GM18868 (cell line): ENCODE data around the gene RNU6-8.
A peak's percentile ranks its signal among the peaks of the same experiment; 100 is the strongest.

Experiments
- ATAC-seq: cut with Tn5 transposase; IDR thresholded peaks from one replicate; pipeline ENCODE4 v1.9.1; 2021; ENCODE audit warnings: mild to moderate bottlenecking, moderate library complexity; ENCODE audit not compliant: unreplicated experiment

Gene RNU6-8

DNA sequence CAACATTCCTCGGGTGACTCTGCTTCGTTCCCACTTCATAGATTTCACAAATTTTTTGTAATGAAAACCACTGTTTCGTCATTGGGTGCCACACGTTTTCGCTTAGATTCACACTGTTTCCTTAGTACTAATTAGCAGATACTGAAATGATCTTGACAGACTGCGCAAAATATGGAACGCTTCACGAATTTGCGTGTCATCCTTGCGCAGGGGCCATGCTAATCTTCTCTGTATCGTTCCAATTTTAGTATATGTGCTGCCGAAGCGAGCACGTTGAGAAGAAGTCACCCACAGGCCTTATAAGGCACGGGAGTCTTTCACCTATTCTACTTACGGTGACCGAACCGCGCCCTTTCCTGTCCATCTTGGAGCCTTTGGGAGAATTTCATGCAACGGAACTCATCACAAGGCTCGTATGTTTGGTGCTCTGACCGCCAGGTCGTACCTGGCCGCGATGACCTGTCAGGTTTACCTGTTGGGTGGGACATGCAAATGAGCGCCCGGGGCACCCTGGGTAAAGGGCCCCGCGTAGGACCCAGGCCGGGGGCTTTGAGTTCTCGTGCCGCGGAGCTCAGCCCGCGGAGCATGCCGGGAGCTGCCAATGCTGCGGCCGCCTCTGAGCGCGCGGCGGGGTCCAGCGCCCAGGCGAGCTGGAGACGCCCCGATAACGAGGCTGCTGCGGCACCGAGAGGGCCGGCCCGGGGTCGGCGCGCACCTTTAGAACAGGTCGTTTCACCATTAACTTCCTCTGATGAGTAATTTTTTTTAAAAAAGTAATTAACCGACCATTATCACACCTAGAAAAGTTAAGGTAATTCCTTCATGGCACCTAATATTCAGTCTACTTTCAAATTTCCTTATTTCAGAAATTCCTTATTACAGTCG lies at the start of gene RNU6-8:
TSS of gene RNU6-8 (minus strand) at position 272 of the 885 bp plus-strand sequence.
- ATAC-seq: peak; percentile 77

- ATAC-seq: peak; percentile 87
Observed at GRCh38 chr14:32252030-32252670, 49.1 kb upstream of the RNU6-8 start.

DNA sequence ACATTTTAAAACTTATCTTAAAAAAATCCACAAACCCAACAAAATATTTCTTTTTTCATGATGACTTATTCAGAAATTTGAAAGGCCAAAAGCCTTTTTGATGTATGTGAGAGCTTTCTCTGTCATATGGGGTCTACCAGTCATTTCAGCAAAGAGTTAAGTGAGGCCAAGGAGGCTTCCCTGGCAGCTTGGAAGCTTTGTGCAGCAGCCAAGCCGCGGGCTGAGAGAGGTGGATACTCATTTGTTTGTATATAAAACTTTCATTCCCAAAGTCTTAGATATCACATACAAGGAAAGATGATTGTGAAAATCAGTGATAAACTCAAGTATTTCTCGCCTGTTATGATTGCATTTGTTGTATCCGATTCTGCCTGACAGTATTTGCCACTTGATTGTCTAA lies 48.5 kb upstream of the RNU6-8 start:
- no peak for ATAC-seq

DNA sequence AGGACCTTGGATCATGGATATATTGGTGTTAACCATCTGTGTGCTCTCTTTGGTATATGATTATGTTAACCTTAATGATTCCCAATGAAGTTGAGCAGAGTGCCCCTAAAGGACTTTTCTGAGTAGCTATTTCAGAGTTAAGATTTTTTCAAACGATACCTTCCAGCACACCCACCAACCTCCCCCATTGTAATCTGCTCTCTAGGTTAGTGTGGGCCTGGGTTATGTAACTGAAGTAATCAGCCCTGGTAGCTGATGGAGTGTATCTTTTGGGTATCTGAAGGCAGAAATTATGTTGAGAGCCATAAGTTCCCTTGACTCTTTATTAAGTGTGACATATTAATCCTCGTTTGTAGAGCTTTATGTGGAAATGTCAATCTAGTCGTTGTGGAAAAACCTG lies 47.6 kb upstream of the RNU6-8 start:
- ATAC-seq: no peak

- no peak for ATAC-seq
Observed at GRCh38 chr14:32249780-32250179, 46.7 kb upstream of the RNU6-8 start.

DNA sequence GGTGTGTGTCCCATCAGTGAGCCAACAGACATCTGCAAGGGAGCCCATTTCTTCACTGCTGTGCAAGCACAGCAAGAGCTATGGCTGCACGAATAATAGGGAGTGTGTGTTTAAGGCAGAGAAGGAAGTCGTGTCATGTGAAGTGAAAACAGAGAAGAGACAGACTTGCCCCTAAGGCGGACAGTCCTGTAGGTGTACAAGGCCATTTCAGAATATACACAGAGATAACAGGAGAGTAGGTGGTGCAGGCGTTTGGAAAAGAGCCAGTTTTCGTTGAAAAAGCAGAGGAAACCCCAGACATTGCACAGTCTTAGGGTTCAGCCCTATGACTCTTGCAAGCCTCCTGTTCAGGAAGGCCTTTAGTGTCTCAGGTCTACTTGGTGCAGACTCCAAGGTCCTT lies 46.3 kb upstream of the RNU6-8 start:
- no peak for ATAC-seq

GRCh38 chr14:32246751-32247150 lies 43.7 kb upstream of the RNU6-8 start:
- ATAC-seq: no peak

- ATAC-seq: no peak
Observed at GRCh38 chr14:32244404-32244803, 41.3 kb upstream of the RNU6-8 start.

DNA sequence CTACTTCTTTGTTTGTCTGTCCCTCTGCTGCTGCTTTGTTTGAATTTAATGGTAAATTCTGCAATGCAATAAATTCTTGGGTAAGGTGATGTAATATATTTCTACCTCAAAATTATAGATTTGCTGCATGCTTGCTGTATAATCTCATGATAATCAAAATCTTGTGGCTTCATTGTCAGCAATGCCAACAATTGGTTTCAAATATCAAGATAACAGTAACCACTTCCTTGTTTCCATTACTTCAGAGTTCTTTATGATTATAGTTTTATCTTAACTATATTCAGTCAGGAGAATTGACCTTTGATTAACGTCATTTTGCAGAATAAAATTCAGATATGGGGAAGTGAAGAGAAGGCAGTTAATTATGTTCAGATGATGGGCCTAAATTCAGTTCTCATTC lies 30.2 kb upstream of the RNU6-8 start:
- ATAC-seq: no peak

- no peak for ATAC-seq
Observed at GRCh38 chr14:32232481-32232880, 29.4 kb upstream of the RNU6-8 start.

GRCh38 chr14:32230695-32231280 lies 27.7 kb upstream of the RNU6-8 start:
- no peak for ATAC-seq

DNA sequence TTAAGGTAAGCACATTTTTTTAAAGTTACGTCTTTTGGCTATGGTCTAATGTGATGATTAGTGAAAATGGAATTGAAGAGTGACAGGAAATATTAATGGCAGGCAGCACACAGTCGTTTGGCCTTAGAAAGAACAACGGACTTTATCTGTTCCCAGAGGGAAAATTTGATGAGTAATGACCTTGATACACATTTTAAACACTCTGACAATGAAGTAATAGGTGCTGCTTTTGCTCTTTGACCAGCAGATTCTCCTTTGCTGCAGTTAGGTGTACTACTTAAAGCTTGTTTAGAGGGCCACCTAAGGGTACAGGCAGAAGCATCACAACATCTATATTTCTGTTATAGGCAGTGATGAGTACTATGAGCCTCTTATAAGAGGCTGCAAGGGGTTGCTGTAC lies 27.1 kb upstream of the RNU6-8 start:
- ATAC-seq: no peak

DNA sequence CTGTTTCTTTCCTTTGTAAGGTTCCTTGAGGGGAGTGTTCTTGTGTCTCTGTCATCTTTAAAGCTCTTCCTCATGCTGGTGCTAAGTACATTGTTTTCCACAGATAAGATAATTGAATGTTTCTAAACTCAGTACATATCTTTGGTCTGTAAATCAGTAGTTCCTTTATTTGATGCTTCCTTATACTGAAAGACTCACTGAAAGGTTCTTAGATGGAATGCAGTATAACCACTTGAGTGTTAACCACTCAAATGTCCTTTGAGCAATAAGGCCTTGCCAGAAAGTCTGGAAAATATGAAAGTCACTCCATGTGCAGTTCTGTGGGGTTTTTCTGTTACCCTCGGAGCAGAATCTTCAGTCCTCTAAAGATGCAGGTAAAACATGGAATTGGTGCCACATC lies 23.0 kb upstream of the RNU6-8 start:
- ATAC-seq: no peak

- no peak for ATAC-seq
Observed at GRCh38 chr14:32225378-32225920, 22.4 kb upstream of the RNU6-8 start.

GRCh38 chr14:32224737-32225377 lies 21.8 kb upstream of the RNU6-8 start:
- ATAC-seq: peak; percentile 90

GRCh38 chr14:32217301-32217700 lies 14.2 kb upstream of the RNU6-8 start:
- no peak for ATAC-seq

DNA sequence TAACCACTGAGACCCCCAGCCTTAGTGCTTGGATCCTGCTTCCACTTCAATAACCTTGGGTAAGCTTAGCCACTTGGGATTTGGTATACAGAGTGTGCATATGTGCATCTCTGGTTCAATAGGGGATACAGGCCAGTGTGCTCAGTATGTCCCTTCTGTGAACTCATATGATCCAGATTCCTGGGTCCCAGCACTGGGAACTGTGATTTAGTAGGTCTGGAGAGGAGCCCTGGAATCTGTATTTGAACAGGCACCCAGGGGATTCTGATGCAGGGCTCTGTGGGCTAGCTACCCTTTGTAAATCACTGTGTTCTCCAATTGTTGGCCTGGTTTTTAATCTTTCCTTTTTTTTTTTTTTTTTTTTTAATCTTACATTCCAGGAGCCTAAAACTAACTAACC lies 9.8 kb upstream of the RNU6-8 start:
- no peak for ATAC-seq

DNA sequence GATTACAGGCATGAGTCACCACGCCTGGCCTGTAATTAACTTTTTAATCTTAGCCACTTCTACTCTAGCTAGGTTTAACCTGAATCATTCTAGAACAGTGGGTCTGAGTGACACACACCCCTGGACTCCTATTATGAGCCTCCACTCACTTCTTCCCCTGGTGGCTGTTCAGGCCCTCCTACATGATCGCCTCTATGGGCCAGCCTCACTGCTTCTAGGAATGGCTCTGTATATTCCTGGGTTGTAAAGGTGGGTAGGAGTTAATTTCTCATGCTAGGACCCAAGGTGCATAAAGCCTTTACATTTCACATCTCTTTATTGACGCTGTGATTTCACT lies 8.0 kb upstream of the RNU6-8 start:
- no peak for ATAC-seq

DNA sequence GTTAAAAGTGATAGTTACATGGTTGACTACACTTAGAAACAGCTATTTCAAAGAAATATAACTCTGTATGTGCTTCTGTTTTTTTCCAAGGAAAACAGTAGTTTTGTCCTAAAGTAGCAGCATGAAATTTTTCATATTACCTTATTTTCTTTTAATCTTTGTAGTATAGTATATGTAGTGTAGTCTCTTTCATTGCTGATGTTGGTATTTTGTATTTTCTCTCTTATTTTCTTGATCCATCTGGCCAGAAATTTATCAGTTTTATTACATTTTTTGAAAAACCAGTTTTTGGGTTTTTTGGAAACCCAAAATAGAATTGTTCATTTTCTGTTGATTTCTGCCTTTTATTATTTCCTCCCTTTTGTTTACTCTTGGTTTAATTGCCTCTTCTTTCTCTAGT lies 6.4 kb upstream of the RNU6-8 start:
- ATAC-seq: no peak

DNA sequence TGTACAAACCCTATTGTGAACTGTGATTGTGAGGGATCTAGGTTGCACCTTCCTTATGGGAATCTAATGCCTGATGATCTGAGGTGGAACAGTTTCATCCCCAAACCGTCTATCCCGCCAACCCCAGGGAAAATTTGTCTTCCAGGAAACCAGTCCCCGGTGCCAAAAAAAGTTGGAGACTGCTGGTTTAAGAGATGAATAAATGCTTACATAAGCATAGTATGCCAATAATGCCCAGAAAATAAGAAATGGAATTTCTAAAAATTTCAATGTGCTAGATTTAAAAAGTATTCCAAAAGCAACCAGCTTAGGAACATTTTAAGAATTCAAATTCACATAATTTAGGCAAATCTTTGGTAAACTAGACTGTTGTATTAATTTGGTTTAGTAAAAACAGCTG lies 5.4 kb upstream of the RNU6-8 start:
- ATAC-seq: no peak

GRCh38 chr14:32206552-32206951 lies 3.5 kb upstream of the RNU6-8 start:
- ATAC-seq: no peak
